ENCODE results near the gene FRMPD4. TPM values are rescaled to one million over a fixed set of nuclear protein-coding genes. Genes with fewer than 3 reads are reported as not detected.

The FRMPD4 gene
- total RNA-seq, 1 experiment from 2014 or later = not detected

- no peaks in the 10 kb centered on the region for H3K27me3 ChIP-seq (ENCODE audit: insufficient read depth, low read depth)
- no peaks in the 10 kb centered on the region for H3K79me2 ChIP-seq (ENCODE audit: low read depth)
- TF ChIP-seq CTCF (conservative IDR thresholded peaks at IDR 0.05) (no peak), EZH2 (IDR thresholded peaks at IDR 0.05; ENCODE audit: low read depth) (no peak)
- H3K9me3 ChIP-seq (ENCODE audit: insufficient read depth, low read depth) = no peaks in the 10 kb centered on the region
- H2AFZ ChIP-seq = no peak overlapping the region
- intact Hi-C loops (cut with micrococcal nuclease; ENCODE audit: unreplicated experiment) = no loop called here
- no peaks in the 10 kb centered on the region for H3K36me3 ChIP-seq (ENCODE audit: low read depth)
- no peaks in the 10 kb centered on the region for H3K9me2 ChIP-seq (ENCODE audit: insufficient read depth)
- no peaks in the 10 kb centered on the region for H3K4me1 ChIP-seq (replicated peaks; ENCODE audit: insufficient read depth)
- ChIA-PET POLR2A (ENCODE audit: unreplicated experiment) (no interaction called here), CTCF (no interaction called here)
- H3K27ac ChIP-seq = no peak overlapping the region
- DNase-seq = no peak
- H3F3A ChIP-seq (ENCODE audit: insufficient read depth, low read depth) = no peaks in the 10 kb centered on the region
- no TSS peak for BruUV-seq (replicated peaks)
- H3K4me3 ChIP-seq = no peak overlapping the region
- H4K20me1 ChIP-seq (ENCODE audit: insufficient read depth) = no peaks in the 10 kb centered on the region
- H3K4me2 ChIP-seq = no peak overlapping the region
These were observed 192.6 kb downstream of the FRMPD4 start for GRCh38 chrX:12330841-12331240.

- intact Hi-C loops (cut with micrococcal nuclease; ENCODE audit: unreplicated experiment) = no loop called here
- no peak overlapping the region for H3K27ac ChIP-seq
- no peaks in the 10 kb centered on the region for H3K9me2 ChIP-seq (ENCODE audit: insufficient read depth)
- no peak overlapping the region for H2AFZ ChIP-seq
- H3K4me2 ChIP-seq = no peak overlapping the region
- BruUV-seq (replicated peaks) = no TSS peak
- H3K27me3 ChIP-seq (ENCODE audit: insufficient read depth, low read depth) = no peaks in the 10 kb centered on the region
- no peak overlapping the region for H3K4me3 ChIP-seq
- TF ChIP-seq EZH2 (IDR thresholded peaks at IDR 0.05; ENCODE audit: low read depth) (no peak), CTCF (conservative IDR thresholded peaks at IDR 0.05) (no peak)
- H3K9me3 ChIP-seq (ENCODE audit: insufficient read depth, low read depth) = no peaks in the 10 kb centered on the region
- no peaks in the 10 kb centered on the region for H3K4me1 ChIP-seq (replicated peaks; ENCODE audit: insufficient read depth)
- no peak for DNase-seq
- no peaks in the 10 kb centered on the region for H3F3A ChIP-seq (ENCODE audit: insufficient read depth, low read depth)
- no peaks in the 10 kb centered on the region for H4K20me1 ChIP-seq (ENCODE audit: insufficient read depth)
- H3K79me2 ChIP-seq (ENCODE audit: low read depth) = no peaks in the 10 kb centered on the region
- CTCF ChIA-PET = no interaction called here
- H3K36me3 ChIP-seq (ENCODE audit: low read depth) = no peaks in the 10 kb centered on the region
- POLR2A ChIA-PET (ENCODE audit: unreplicated experiment) = no interaction called here
These were observed 194.6 kb downstream of the FRMPD4 start for GRCh38 chrX:12332786-12333347.

GRCh38 chrX:12339921-12340320 lies 201.6 kb downstream of the FRMPD4 start:
- TF ChIP-seq EZH2 (IDR thresholded peaks at IDR 0.05; ENCODE audit: low read depth) (no peak), CTCF (conservative IDR thresholded peaks at IDR 0.05) (no peak)
- DNase-seq = no peak
- H3K27ac ChIP-seq = no peak overlapping the region
- H3K27me3 ChIP-seq (ENCODE audit: insufficient read depth, low read depth) = no peaks in the 10 kb centered on the region
- no peaks in the 10 kb centered on the region for H3K9me2 ChIP-seq (ENCODE audit: insufficient read depth)
- ChIA-PET CTCF (no interaction called here), POLR2A (ENCODE audit: unreplicated experiment) (no interaction called here)
- intact Hi-C loops (cut with micrococcal nuclease; ENCODE audit: unreplicated experiment) = no loop called here
- H3K4me1 ChIP-seq (replicated peaks; ENCODE audit: insufficient read depth) = no peaks in the 10 kb centered on the region
- H3K4me3 ChIP-seq = no peak overlapping the region
- BruUV-seq (replicated peaks) = no TSS peak
- H3K4me2 ChIP-seq = no peak overlapping the region
- no peaks in the 10 kb centered on the region for H4K20me1 ChIP-seq (ENCODE audit: insufficient read depth)
- H3F3A ChIP-seq (ENCODE audit: insufficient read depth, low read depth) = no peaks in the 10 kb centered on the region
- no peaks in the 10 kb centered on the region for H3K36me3 ChIP-seq (ENCODE audit: low read depth)
- no peak overlapping the region for H2AFZ ChIP-seq
- H3K79me2 ChIP-seq (ENCODE audit: low read depth) = no peaks in the 10 kb centered on the region
- no peaks in the 10 kb centered on the region for H3K9me3 ChIP-seq (ENCODE audit: insufficient read depth, low read depth)

Data from PC-9 (cell line).